GM12891 (cell line): ENCODE measurements around the gene NCOA4.

Experiments used
- PAX5 ChIP-seq: IDR thresholded peaks from 2 replicates; pipeline ENCODE4 v1.6.1; 2011; ENCODE audit warnings: low read length, moderate library complexity, mild to moderate bottlenecking; ENCODE audit not compliant: insufficient read depth, severe bottlenecking
- POLR2A ChIP-seq: IDR thresholded peaks from 2 replicates; pipeline ENCODE4 v1.6.1; 2011; ENCODE audit warnings: low read depth, low read length, control low read depth
- POLR2AphosphoS5 ChIP-seq: IDR thresholded peaks from 2 replicates; pipeline ENCODE4 v1.6.1; 2011; ENCODE audit warnings: low read depth, low read length, control low read depth
- POU2F2 ChIP-seq: IDR thresholded peaks from 2 replicates; pipeline ENCODE4 v1.6.1; 2011; ENCODE audit warnings: low read depth, mild to moderate bottlenecking, control low read depth, low read length, moderate library complexity
- SPI1 ChIP-seq: IDR thresholded peaks from 2 replicates; pipeline ENCODE4 v1.6.1; 2011; ENCODE audit warnings: low read depth, low read length, control low read depth
- TAF1 ChIP-seq: IDR thresholded peaks from 2 replicates; pipeline ENCODE4 v1.6.1; 2011; ENCODE audit warnings: low read depth, low read length, control low read depth

- TF ChIP-seq POLR2AphosphoS5 (no peak), POLR2A (no peak), TAF1 (no peak), PAX5 (no peak), POU2F2 (no peak), SPI1 (peak; percentile 13; the same call in 1 of the 2 replicates)
Measured at GRCh38 chr10:46019569-46020343, 10.7 kb downstream of the NCOA4 start.
